HFFc6 (cell line): ENCODE data around the gene ADGRV1. TPM values are rescaled to one million over a fixed set of nuclear protein-coding genes. Genes with fewer than 3 reads are reported as not detected.

Source experiments
- DNase-seq: peaks from one replicate; pipeline ENCODE4 v3.0.0-alpha.2; 2018
- H3K27ac Mint-ChIP-seq: 2 replicates; pipeline ENCODE4 v1.8.0; 2020; ENCODE audit warnings: mild to moderate bottlenecking, mixed read lengths
- H3K27me3 Mint-ChIP-seq: 2 replicates; pipeline ENCODE4 v1.8.0; 2021; ENCODE audit warnings: mild to moderate bottlenecking, moderate library complexity, mixed read lengths; ENCODE audit not compliant: insufficient read depth
- H3K36me3 Mint-ChIP-seq: 2 replicates; pipeline ENCODE4 v1.8.0; 2021; ENCODE audit warnings: low read depth, mixed read lengths
- H3K4me1 Mint-ChIP-seq: 2 replicates; pipeline ENCODE4 v1.8.0; 2020; ENCODE audit warnings: low read depth, mixed read lengths
- H3K4me3 Mint-ChIP-seq: 2 replicates; pipeline ENCODE4 v1.8.0; 2020; ENCODE audit warnings: mild to moderate bottlenecking, moderate library complexity, mixed read lengths
- H3K9me3 Mint-ChIP-seq: 2 replicates; pipeline ENCODE4 v1.8.0; 2020; ENCODE audit warnings: mild to moderate bottlenecking, mixed read lengths
- CTCF ChIP-seq: fragments of 200-600 bp; sonication (generic); IDR thresholded peaks from 2 replicates; pipeline ENCODE4 v1.5.0; 2021; ENCODE audit warnings: antibody characterized with exemption, mild to moderate bottlenecking
- total RNA-seq, 6 experiments: library from RNA; stranded (reverse); fragmentation: NEBNext Ultra II Directional; extraction: Animal tissue kit (Norgen Biotek cat#: 25700); gene quantifications; 2 replicates in 1 of 6; 3 replicates in 5 of 6; pipeline ENCODE4 v1.2.3, GENCODE V29; 2021

ADGRV1 gene
- total RNA-seq, 6 experiments from 2014 or later: not detected

GRCh38 chr5:91142819-91143218, 584.2 kb downstream of the ADGRV1 start:
- H3K4me1 Mint-ChIP-seq: peaks cover 10% of the 10 kb centered on the region

GRCh38 chr5:91143840-91144239, 585.2 kb downstream of the ADGRV1 start:
- Mint-ChIP-seq H3K4me3 (no peak overlapping the region), H3K9me3 (no peaks in the 10 kb centered on the region), H3K4me1 (peaks cover 10% of the 10 kb centered on the region), H3K36me3 (no peaks in the 10 kb centered on the region), H3K27me3 (peaks cover 1% of the 10 kb centered on the region; the same call in 1 of the 2 replicates), H3K27ac (no peak overlapping the region)
- no peak for DNase-seq
- no peak for TF ChIP-seq CTCF

More at GRCh38 chr5:91142819-91143218, 584.2 kb downstream of the ADGRV1 start:
- TF ChIP-seq CTCF: no peak
- DNase-seq: no peak
- no peaks in the 10 kb centered on the region for H3K9me3 Mint-ChIP-seq
- H3K27me3 Mint-ChIP-seq: peaks cover 1% of the 10 kb centered on the region; the same call in 1 of the 2 replicates
- no peak overlapping the region for H3K27ac Mint-ChIP-seq
- H3K4me3 Mint-ChIP-seq: no peak overlapping the region
- H3K36me3 Mint-ChIP-seq: no peaks in the 10 kb centered on the region

- H3K36me3 Mint-ChIP-seq: no peaks in the 10 kb centered on the region
- no peak overlapping the region for H3K27ac Mint-ChIP-seq
- no peak for TF ChIP-seq CTCF
- DNase-seq: no peak
- no peak overlapping the region; the same call in 1 of the 2 replicates for H3K4me3 Mint-ChIP-seq
- peaks cover 10% of the 10 kb centered on the region for H3K4me1 Mint-ChIP-seq
- H3K27me3 Mint-ChIP-seq: peaks cover 1% of the 10 kb centered on the region; the same call in 1 of the 2 replicates
- no peaks in the 10 kb centered on the region for H3K9me3 Mint-ChIP-seq
Measured at GRCh38 chr5:91144491-91145332, 586.1 kb downstream of the ADGRV1 start.

GRCh38 chr5:91145333-91145620, 586.7 kb downstream of the ADGRV1 start:
- no peaks in the 10 kb centered on the region for H3K36me3 Mint-ChIP-seq
- no peak overlapping the region for H3K27ac Mint-ChIP-seq
- H3K27me3 Mint-ChIP-seq: peaks cover 1% of the 10 kb centered on the region
- no peak for TF ChIP-seq CTCF
- no peaks in the 10 kb centered on the region for H3K9me3 Mint-ChIP-seq
- H3K4me3 Mint-ChIP-seq: no peak overlapping the region; the same call in 1 of the 2 replicates
- DNase-seq: no peak
- H3K4me1 Mint-ChIP-seq: peaks cover 15% of the 10 kb centered on the region

- no peaks in the 10 kb centered on the region for H3K9me3 Mint-ChIP-seq
- peaks cover 1% of the 10 kb centered on the region for H3K27me3 Mint-ChIP-seq
- TF ChIP-seq CTCF: no peak
- peaks cover 22% of the 10 kb centered on the region for H3K4me1 Mint-ChIP-seq
- H3K36me3 Mint-ChIP-seq: no peaks in the 10 kb centered on the region
- DNase-seq: no peak
- no peak overlapping the region for H3K27ac Mint-ChIP-seq
- no peak overlapping the region for H3K4me3 Mint-ChIP-seq
Measured at GRCh38 chr5:91146230-91146629, 587.6 kb downstream of the ADGRV1 start.
